Endothelial cell of umbilical vein (primary cell): Measurements from ENCODE around the gene RAD18. TPM values are rescaled to one million over a fixed set of nuclear protein-coding genes. Genes with fewer than 3 reads are reported as not detected.

ENCODE experiments used
- BruUV-seq: library from RNA; stranded (reverse); fragments of 400-500 nt; replicated peaks from 2 replicates; lab custom pipeline; 2021; lab: Mats Ljungman, UMichigan
- CTCF ChIA-PET: fragments of 300-600, 350-600 bp; sonication (Branson Sonifier 250); formaldehyde crosslinking; loops from one replicate; lab custom pipeline; 2021; ENCODE audit warnings: antibody characterized with exemption, inconsistent platforms; lab: Charles Lee
- POLR2A ChIA-PET: fragments of 300-600, 350-600 bp; sonication (Branson Sonifier 250); formaldehyde crosslinking; loops from one replicate; lab custom pipeline; 2021; ENCODE audit warnings: antibody characterized with exemption, inconsistent platforms; lab: Charles Lee
- DNase-seq: peaks from one replicate; pipeline ENCODE4 v3.0.0-alpha.2; 2011; ENCODE audit warnings: low read depth, low spot score
- FAIRE-seq: peaks from 2 replicates; lab custom pipeline; 2011; peaks lifted over from hg19 to GRCh38; lab: Jason Lieb, UNC
- H2AFZ ChIP-seq: 2 replicates; pipeline ENCODE4 v1.6.0; 2012; ENCODE audit warnings: low read depth, low read length, control low read depth, inconsistent platforms
- H3K27ac ChIP-seq: 2 replicates; pipeline ENCODE4 v1.5.1; 2011; ENCODE audit warnings: low read depth, mild to moderate bottlenecking, control low read depth, low read length, moderate library complexity; ENCODE audit not compliant: insufficient read depth
- H3K27me3 ChIP-seq, 2 experiments: 2 replicates each; pipeline versions ENCODE4 v1.6.0 to v1.6.1; 2011; ENCODE audit warnings: low read length in 2 of 2, mixed read lengths in 1 of 2; ENCODE audit not compliant: control insufficient read depth in 2 of 2, insufficient read depth in 2 of 2
- H3K36me3 ChIP-seq, 2 experiments: 2 replicates in 1 of 2; 3 replicates in 1 of 2; pipeline ENCODE4 v1.5.1; 2011; ENCODE audit warnings: low read length in 2 of 2, mild to moderate bottlenecking in 1 of 2, moderate library complexity in 1 of 2; ENCODE audit not compliant: control insufficient read depth in 2 of 2, insufficient read depth in 2 of 2; ENCODE audit errors: extremely low read depth in 1 of 2
- H3K4me1 ChIP-seq: 3 replicates; pipeline ENCODE4 v1.5.1; 2011; ENCODE audit warnings: mild to moderate bottlenecking, low read length; ENCODE audit not compliant: control insufficient read depth, insufficient read depth; ENCODE audit errors: extremely low read depth
- H3K4me2 ChIP-seq: 2 replicates; pipeline ENCODE4 v1.6.1; 2011; ENCODE audit warnings: low read length, control low read depth, mixed read lengths; ENCODE audit not compliant: insufficient read depth
- H3K4me3 ChIP-seq, 3 experiments: fragments of 200-600 bp in 1 of 3; sonication (generic), shearing (Covaris generic) in 1 of 3; replicated peaks in 1 of 3; 2 replicates each; pipeline ENCODE4 v1.5.1; 2011 to 2016; ENCODE audit warnings: control low read depth in 3 of 3, low read length in 3 of 3, mild to moderate bottlenecking in 2 of 3, inconsistent platforms in 1 of 3, low read depth in 1 of 3, moderate library complexity in 1 of 3; ENCODE audit not compliant: insufficient read depth in 1 of 3
- H3K79me2 ChIP-seq: 2 replicates; pipeline ENCODE4 v1.6.0; 2012; ENCODE audit warnings: low read length, inconsistent platforms; ENCODE audit not compliant: control insufficient read depth, insufficient read depth
- H3K9ac ChIP-seq: replicated peaks from 2 replicates; pipeline ENCODE3; 2011; ENCODE audit warnings: low read length, control low read depth; ENCODE audit not compliant: insufficient read depth; ENCODE audit errors: extremely low read depth
- H3K9me1 ChIP-seq: replicated peaks from 3 replicates; pipeline ENCODE4 v1.6.0; 2011; ENCODE audit warnings: mild to moderate bottlenecking, low read length; ENCODE audit not compliant: control insufficient read depth, insufficient read depth; ENCODE audit errors: extremely low read depth
- H3K9me3 ChIP-seq: replicated peaks from 2 replicates; pipeline ENCODE4 v1.5.1; 2012; ENCODE audit warnings: low read length, inconsistent platforms; ENCODE audit not compliant: control insufficient read depth, insufficient read depth
- H4K20me1 ChIP-seq: replicated peaks from 2 replicates; pipeline ENCODE3; 2011; ENCODE audit warnings: mild to moderate bottlenecking, low read length; ENCODE audit not compliant: control insufficient read depth, insufficient read depth; ENCODE audit errors: extremely low read depth
- CTCF ChIP-seq, 2 donors: IDR thresholded peaks; 1 replicate in 1 of 2; 2 replicates in 1 of 2; pipeline ENCODE4 v1.5.1; 2011; ENCODE audit warnings: low read length in 2 of 2, mild to moderate bottlenecking in 2 of 2, moderate library complexity in 2 of 2, control low read depth in 1 of 2, inconsistent platforms in 1 of 2, low read depth in 1 of 2; ENCODE audit not compliant: insufficient read depth in 1 of 2; ENCODE audit errors: extremely low read depth in 1 of 2
- EZH2 ChIP-seq: IDR thresholded peaks from 2 replicates; pipeline ENCODE4 v1.6.1; 2012; ENCODE audit warnings: borderline replicate concordance, low read depth, mild to moderate bottlenecking, moderate library complexity, low read length, inconsistent platforms; ENCODE audit not compliant: severe bottlenecking
- FOS ChIP-seq: IDR thresholded peaks from 2 replicates; pipeline ENCODE4 v1.6.1; 2011; ENCODE audit warnings: mild to moderate bottlenecking, low read length, moderate library complexity, borderline replicate concordance; ENCODE audit not compliant: insufficient read depth
- GATA2 ChIP-seq: IDR thresholded peaks from 2 replicates; pipeline ENCODE4 v1.7.0; 2011; ENCODE audit warnings: low read depth, mild to moderate bottlenecking, moderate library complexity, mixed read lengths, low read length; ENCODE audit not compliant: insufficient read length, insufficient read depth
- JUN ChIP-seq: IDR thresholded peaks from 2 replicates; pipeline ENCODE4 v1.6.1; 2011; ENCODE audit warnings: borderline replicate concordance, low read depth; ENCODE audit not compliant: insufficient read length, insufficient read depth
- MYC ChIP-seq: IDR thresholded peaks from one replicate; pipeline ENCODE4 v1.6.1; 2011; ENCODE audit warnings: mild to moderate bottlenecking, low read depth, low read length
- POLR2A ChIP-seq: IDR thresholded peaks from 2 replicates; pipeline ENCODE4 v1.6.1; 2012; ENCODE audit warnings: low read depth, mild to moderate bottlenecking, control low read depth, low read length
- POLR2AphosphoS5 ChIP-seq: IDR thresholded peaks from 2 replicates; pipeline ENCODE4 v1.6.1; 2012; ENCODE audit warnings: low read depth, mild to moderate bottlenecking, control low read depth, low read length, moderate library complexity; ENCODE audit not compliant: insufficient read depth
- dilution Hi-C: fragments of 300-500 bp; cut with MboI; formaldehyde crosslinking; loops from one replicate; pipeline ENCODE4 v1.15.0; 2019; ENCODE audit warnings: low sequenced_read_pairs; ENCODE audit not compliant: extremely low pct_ligation_motif_present
- intact Hi-C: fragments of 100-400 bp; cut with micrococcal nuclease; formaldehyde crosslinking; loops from one replicate; pipeline ENCODE4 v1.10.0; 2022
- polyA plus RNA-seq, 4 experiments: library from polyadenylated mRNA; depleted of rRNA in 3 of 4; stranded (reverse) in 3 of 4; unstranded in 1 of 4; fragments of >200 nt; gene quantifications; 2 replicates each; pipeline versions ENCODE4 v1.2.1 to v1.2.3, GENCODE V29; 2011 to 2012; ENCODE audit warnings: missing spikeins in 1 of 4
- total RNA-seq: library from RNA; stranded (reverse); gene quantifications from 2 replicates; pipeline ENCODE4 v1.2.3, GENCODE V29; 2021
- TF ChIP-seq, protein P1 (sequence below): IDR thresholded peaks from 2 replicates; pipeline ENCODE4 v1.6.1; 2011; ENCODE audit not compliant: insufficient read depth, insufficient read length

The RAD18 gene
- total and polyA plus RNA-seq, 2 donors (not counting 3 experiments of a cell fraction or from before 2014, with no cell fraction given): 7.9 to 23.8 TPM

DNA sequence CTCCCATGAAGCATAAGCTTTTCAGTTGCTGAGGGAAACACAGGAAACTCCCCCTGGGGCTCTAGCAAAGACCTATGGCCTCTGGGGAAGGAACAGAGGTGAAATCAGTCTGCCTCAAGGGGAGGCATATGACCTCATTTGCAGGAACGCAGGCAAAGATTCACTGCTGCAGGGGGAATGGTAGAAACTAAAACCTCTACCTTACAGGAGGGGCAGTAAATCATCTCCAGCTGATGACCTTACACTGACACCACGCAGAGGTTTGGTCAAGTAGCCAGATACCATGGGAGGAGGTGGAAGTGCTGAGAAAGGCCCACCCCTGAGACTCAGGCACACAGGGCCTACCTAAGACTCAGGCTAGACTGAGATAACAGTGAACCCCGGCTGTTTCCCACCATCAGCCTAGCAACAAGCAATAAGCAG is 81.1 kb downstream of the RAD18 start:
- FAIRE-seq (peak; percentile 28), DNase-seq (no peak)
- intact Hi-C loops (no loop called here), dilution Hi-C loops (no loop called here)
- Histone ChIP-seq H3K36me3 (peaks cover 0 to 3% of the 10 kb centered on the region in 2 experiments), H3K27me3 (no peaks in the 10 kb centered on the region), H3K79me2 (no peaks in the 10 kb centered on the region), H4K20me1 (no peaks in the 10 kb centered on the region), H3K4me3 (no peak overlapping the region), H2AFZ (no peak overlapping the region), H3K9ac (no peak overlapping the region), H3K9me3 (no peaks in the 10 kb centered on the region), H3K4me2 (no peak overlapping the region), H3K9me1 (no peaks in the 10 kb centered on the region), H3K27ac (no peak overlapping the region), H3K4me1 (no peaks in the 10 kb centered on the region)
- ChIA-PET POLR2A (no interaction called here), CTCF (no interaction called here)
- TF ChIP-seq POLR2A: no peak
- TF ChIP-seq GATA2: no peak
- TF ChIP-seq, protein P1, sequence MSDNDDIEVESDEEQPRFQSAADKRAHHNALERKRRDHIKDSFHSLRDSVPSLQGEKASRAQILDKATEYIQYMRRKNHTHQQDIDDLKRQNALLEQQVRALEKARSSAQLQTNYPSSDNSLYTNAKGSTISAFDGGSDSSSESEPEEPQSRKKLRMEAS: no peak
- no peak for TF ChIP-seq JUN
- TF ChIP-seq CTCF (IDR thresholded peaks at IDR 0.05; ENCODE audit: extremely low read depth in 1 of 2, insufficient read depth in 1 of 2, low read depth in 1 of 2, low read length in 2 of 2): no peak
- TF ChIP-seq MYC: no peak
- no peak for TF ChIP-seq EZH2
- no peak for TF ChIP-seq FOS
- no peak for TF ChIP-seq POLR2AphosphoS5
- BruUV-seq: no TSS peak
